ENCODE results near the gene ABCA13. TPM values are rescaled to one million over a fixed set of nuclear protein-coding genes. Genes with fewer than 3 reads are reported as not detected.

The ABCA13 gene
- total RNA-seq, 4 donors from 2014 or later: under 0.01 to 0.96 (median 0.35) TPM

DNA sequence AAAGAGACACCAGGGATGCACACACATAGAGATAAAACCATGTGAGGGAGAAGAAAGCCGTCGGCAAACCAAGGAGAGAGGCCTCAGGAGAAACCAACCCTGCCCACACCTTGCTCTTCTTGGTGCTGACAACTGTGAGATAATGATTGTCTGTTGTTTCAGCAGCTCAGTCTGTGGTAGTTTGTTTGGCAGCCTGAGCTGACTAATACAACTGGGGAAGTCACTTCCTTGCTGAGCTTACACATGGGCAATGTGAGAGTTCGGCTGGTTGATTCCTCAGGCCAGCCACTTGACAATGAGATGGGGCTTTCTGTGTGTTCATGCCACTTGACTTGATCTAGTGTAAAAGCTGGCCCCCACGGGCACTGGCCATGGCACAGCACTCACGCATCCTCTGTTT, 271.8 kb downstream of the ABCA13 start:
- Histone ChIP-seq H3K9me3 (no peaks in the 10 kb centered on the region), H3K27me3 (no peaks in the 10 kb centered on the region), H3K36me3 (no peaks in the 10 kb centered on the region), H3K27ac (no peak overlapping the region), H3K4me1 (no peaks in the 10 kb centered on the region), H3K4me3 (no peak overlapping the region)
- intact Hi-C loops (cut with DNase I; ENCODE audit: low total_unique reads) (no loop called here), in situ Hi-C loops (cut with MboI; ENCODE audit: low pct_ligation_motif_present in 1 of 4, low pct_unique_long_range_greater_than_20kb in 1 of 4, low sequenced_read_pairs in 3 of 4) (no loop called here)
- no peak for DNase-seq
- no peak for TF ChIP-seq POLR2A (IDR thresholded peaks at IDR 0.05)
- TF ChIP-seq POLR2AphosphoS5 (IDR thresholded peaks at IDR 0.05): no peak
- TF ChIP-seq, protein P1, sequence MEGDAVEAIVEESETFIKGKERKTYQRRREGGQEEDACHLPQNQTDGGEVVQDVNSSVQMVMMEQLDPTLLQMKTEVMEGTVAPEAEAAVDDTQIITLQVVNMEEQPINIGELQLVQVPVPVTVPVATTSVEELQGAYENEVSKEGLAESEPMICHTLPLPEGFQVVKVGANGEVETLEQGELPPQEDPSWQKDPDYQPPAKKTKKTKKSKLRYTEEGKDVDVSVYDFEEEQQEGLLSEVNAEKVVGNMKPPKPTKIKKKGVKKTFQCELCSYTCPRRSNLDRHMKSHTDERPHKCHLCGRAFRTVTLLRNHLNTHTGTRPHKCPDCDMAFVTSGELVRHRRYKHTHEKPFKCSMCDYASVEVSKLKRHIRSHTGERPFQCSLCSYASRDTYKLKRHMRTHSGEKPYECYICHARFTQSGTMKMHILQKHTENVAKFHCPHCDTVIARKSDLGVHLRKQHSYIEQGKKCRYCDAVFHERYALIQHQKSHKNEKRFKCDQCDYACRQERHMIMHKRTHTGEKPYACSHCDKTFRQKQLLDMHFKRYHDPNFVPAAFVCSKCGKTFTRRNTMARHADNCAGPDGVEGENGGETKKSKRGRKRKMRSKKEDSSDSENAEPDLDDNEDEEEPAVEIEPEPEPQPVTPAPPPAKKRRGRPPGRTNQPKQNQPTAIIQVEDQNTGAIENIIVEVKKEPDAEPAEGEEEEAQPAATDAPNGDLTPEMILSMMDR (IDR thresholded peaks at IDR 0.05): no peak
- TF ChIP-seq EP300 (IDR thresholded peaks at IDR 0.05; ENCODE audit: low read depth): no peak
- WGBS, 2 donors (ENCODE audit: low coverage in 1 of 2): 80 to 93% methylated on average over 3 to 5 of the region's 5 CpGs

DNA sequence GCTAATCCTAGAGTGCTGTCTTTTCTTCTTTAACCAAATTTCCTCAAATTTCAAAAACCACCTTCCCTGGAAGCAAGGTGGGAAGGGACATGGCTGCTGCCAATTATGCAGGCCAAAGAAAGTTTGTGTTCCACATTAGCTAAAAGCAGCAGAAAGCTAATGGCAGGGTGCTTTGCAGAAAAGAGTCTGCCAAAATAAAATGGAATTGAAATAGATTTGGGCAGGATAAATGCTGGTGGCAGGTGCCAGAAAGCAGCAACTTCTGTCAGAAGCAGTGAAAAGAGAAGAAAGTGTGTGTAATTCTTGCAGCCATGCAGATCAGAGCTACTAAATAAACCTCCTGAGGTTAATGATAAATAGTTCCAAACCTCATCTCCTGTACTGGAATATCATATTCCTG, 275.5 kb downstream of the ABCA13 start:
- intact Hi-C loops (cut with DNase I; ENCODE audit: low total_unique reads): no loop called here
- TF ChIP-seq POLR2A (IDR thresholded peaks at IDR 0.05) (no peak), POLR2AphosphoS5 (IDR thresholded peaks at IDR 0.05) (no peak), EP300 (IDR thresholded peaks at IDR 0.05; ENCODE audit: low read depth) (no peak)
- TF ChIP-seq, protein P1 (IDR thresholded peaks at IDR 0.05): no peak
- no peak for DNase-seq
- no peak overlapping the region for H3K27ac ChIP-seq
- in situ Hi-C loops (cut with MboI; ENCODE audit: low pct_ligation_motif_present in 1 of 4, low pct_unique_long_range_greater_than_20kb in 1 of 4, low sequenced_read_pairs in 3 of 4): no loop called here
- H3K4me1 ChIP-seq: no peaks in the 10 kb centered on the region
- no peaks in the 10 kb centered on the region for H3K36me3 ChIP-seq
- H3K27me3 ChIP-seq: no peaks in the 10 kb centered on the region
- H3K9me3 ChIP-seq: no peaks in the 10 kb centered on the region
- H3K4me3 ChIP-seq: no peak overlapping the region

DNA sequence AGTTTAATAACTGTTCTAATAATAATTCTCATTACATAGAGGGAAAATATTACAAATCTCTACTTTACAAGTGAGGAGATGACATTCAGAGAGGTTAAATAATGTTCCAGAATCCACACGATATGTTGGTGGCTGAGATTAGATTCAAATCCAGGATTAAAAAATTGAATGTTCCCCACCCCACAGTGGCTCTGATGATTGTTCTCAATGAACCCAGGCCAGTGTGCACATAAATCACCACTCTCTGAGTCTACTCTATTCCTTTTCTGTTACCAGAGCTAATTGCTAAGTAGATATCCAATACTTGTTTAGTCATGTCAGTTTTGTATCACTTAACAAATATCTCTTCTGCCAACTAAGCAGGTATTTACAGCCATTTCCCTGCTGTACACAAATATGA, 281.0 kb downstream of the ABCA13 start:
- no peak for DNase-seq
- TF ChIP-seq POLR2A (IDR thresholded peaks at IDR 0.05) (no peak), POLR2AphosphoS5 (IDR thresholded peaks at IDR 0.05) (no peak), EP300 (IDR thresholded peaks at IDR 0.05; ENCODE audit: low read depth) (no peak)
- TF ChIP-seq, protein P1 (IDR thresholded peaks at IDR 0.05): no peak
- Histone ChIP-seq H3K4me1 (no peaks in the 10 kb centered on the region), H3K27me3 (no peaks in the 10 kb centered on the region), H3K27ac (no peak overlapping the region), H3K9me3 (no peaks in the 10 kb centered on the region), H3K4me3 (no peak overlapping the region), H3K36me3 (no peaks in the 10 kb centered on the region)
- in situ Hi-C loops (cut with MboI; ENCODE audit: low pct_ligation_motif_present in 1 of 4, low pct_unique_long_range_greater_than_20kb in 1 of 4, low sequenced_read_pairs in 3 of 4) (no loop called here), intact Hi-C loops (cut with DNase I; ENCODE audit: low total_unique reads) (no loop called here)
- WGBS, 2 donors (ENCODE audit: low coverage in 1 of 2): 78 to 90% methylated on average over 1 of the region's 1 CpG

DNA sequence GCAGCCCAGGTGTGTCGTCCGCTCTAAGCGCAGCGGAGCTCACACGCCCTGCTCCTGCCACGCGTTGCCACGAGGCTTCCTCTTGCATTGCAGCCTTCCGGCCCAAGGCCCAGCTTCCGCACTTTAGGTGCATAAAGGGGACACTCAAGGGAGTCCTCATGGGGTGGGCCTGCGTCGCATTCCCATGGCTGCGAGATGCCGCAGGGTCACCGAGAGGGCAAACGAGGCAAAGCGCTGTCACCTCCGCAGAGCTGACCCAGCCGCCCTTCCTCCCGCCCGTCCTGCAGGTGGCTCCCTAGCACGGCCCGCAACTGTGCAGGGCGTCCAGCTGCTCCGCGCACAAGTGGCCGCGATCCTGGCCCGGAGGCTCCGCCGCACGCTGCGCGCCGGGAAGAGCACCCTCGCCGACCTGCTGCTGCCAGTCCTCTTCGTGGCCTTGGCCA, 283.5 kb downstream of the ABCA13 start:
- no peaks in the 10 kb centered on the region for H3K36me3 ChIP-seq
- DNase-seq: no peak
- no peak overlapping the region for H3K27ac ChIP-seq
- intact Hi-C loops (cut with DNase I; ENCODE audit: low total_unique reads): no loop called here
- H3K27me3 ChIP-seq: no peaks in the 10 kb centered on the region
- no peaks in the 10 kb centered on the region for H3K9me3 ChIP-seq
- H3K4me1 ChIP-seq: no peaks in the 10 kb centered on the region
- in situ Hi-C loops (cut with MboI; ENCODE audit: low pct_ligation_motif_present in 1 of 4, low pct_unique_long_range_greater_than_20kb in 1 of 4, low sequenced_read_pairs in 3 of 4): no loop called here
- TF ChIP-seq POLR2A (IDR thresholded peaks at IDR 0.05) (no peak), EP300 (IDR thresholded peaks at IDR 0.05; ENCODE audit: low read depth) (no peak), POLR2AphosphoS5 (IDR thresholded peaks at IDR 0.05) (no peak)
- TF ChIP-seq, protein P1 (IDR thresholded peaks at IDR 0.05): no peak
- 94% methylated on average over 25 of the region's 38 CpGs; no CpG with 5 or more reads in 1 of the 2 donors for WGBS, 2 donors (ENCODE audit: low coverage in 1 of 2)
- no peak overlapping the region for H3K4me3 ChIP-seq
